HG03095 (cell line): ENCODE measurements around the gene RAB14.

Experiments used
- ATAC-seq: cut with Tn5 transposase; IDR thresholded peaks from one replicate; pipeline ENCODE4 v1.9.1; 2021; ENCODE audit warnings: moderate library complexity; ENCODE audit not compliant: unreplicated experiment

RAB14 gene

DNA sequence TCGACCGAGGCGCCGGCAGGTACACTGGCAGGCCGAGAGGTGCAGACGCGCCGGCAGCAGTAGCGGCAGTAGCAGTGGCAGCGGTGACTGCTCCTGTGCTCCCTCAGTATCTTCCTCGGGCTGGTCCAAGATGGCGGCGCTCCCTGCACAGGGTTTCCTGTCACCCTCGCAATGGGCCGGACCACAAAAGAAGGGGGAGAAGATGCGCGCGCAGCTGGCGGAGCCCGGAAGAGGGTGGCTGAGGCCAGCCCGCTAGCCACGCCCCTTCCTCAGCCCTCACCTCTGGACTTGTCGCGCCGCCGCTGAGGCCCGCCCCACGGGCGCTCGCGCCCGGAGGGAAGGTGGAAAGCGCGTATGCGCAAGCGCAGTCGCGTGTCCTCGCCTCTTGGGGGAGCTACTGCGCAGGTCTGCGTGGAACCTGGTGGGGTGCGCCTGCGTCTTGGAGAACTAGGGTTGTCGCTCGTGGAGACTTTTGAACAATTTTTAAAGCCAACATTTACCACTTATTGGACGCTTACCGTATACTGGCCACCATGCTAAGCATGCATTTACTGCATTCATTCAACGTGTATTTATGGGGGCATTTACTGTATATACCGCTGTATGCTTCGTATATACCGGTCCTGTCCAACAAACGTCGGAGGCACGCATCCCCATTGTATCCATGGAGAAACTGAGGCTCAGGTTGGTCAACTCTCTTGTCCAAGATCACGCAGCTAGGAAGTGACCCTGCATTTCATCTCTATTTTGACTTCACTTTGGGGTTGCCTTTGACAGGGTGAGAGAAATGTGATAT is at the start of gene RAB14:
Gene RAB14, minus strand, starts transcription at position 132 of the 796 bp plus-strand sequence. CDS start 8,457 bp downstream, outside the sequence.
- ATAC-seq: peak; percentile 83

DNA sequence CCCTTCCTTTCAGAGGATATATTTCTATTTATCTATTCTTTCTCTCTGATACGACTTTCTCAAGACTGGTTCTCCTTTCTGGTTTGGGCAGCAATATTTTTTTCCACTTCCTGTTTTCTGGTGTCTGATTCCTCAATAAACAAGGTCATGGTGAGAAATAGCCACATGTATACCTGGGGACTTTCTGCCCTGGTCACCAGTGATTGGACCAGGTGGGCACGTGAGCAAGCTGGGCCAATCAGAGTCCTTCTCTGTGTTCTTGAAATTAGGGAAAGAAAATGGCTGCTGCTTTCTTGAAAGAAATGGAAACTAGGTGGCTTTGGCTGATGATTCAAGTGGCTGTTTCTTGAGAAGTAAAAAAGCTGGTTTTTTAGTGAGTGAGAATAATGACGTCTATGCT is 47.9 kb upstream of the RAB14 start:
- no peak for ATAC-seq

DNA sequence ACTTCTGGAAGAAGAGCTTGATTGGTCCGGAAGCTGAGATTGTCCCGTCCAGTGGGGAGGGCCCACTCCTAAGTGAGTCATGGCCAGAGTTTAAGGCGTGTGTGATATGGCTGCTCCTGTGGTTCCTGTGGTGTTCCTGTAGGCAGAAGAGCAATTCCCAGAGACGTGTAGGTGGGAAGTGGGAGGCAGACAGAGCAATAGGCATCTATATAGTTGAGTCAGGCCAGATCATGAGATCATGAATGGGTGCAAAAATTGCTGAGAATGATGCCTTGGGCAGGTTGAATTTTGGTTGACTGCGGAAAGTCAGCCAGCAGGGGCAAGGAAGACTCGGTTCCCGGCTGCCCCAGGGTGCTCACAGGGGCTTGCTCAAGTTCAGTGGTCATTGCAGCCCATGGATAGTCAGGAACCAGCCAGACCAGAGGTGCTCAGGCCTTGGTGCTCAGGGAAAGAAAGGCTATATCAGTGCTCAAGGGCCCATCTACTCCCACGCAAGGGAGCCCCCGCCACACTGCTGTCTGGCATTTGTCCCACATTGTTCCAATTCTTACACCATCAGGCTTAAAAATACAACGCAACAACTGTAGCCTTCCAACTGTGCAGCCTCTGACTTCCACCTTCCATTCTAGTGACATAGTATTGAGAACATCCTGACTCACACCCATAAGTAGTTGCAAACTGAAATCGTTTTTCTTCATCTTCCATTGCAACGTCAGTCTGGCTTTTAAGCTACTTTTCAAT is 45.3 kb upstream of the RAB14 start:
- no peak for ATAC-seq

DNA sequence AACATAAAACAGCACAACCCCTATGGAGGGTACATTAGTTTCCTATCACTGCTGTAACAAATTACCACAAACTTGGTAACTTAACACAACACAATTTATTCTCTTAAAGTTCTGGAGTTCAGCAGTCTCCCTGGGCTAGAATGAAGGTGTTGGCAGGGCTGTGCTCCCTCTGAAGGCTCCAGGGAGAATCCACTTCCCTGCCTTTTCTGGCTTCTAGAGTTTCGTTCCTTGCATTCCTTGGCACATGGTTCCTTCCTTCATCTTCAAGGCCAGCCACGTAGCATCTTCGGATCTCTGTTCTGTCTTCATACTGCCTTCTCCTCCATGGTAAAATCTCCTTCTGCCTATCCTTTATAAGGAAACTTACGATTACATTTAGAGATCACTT is 41.3 kb upstream of the RAB14 start:
- ATAC-seq: no peak

DNA sequence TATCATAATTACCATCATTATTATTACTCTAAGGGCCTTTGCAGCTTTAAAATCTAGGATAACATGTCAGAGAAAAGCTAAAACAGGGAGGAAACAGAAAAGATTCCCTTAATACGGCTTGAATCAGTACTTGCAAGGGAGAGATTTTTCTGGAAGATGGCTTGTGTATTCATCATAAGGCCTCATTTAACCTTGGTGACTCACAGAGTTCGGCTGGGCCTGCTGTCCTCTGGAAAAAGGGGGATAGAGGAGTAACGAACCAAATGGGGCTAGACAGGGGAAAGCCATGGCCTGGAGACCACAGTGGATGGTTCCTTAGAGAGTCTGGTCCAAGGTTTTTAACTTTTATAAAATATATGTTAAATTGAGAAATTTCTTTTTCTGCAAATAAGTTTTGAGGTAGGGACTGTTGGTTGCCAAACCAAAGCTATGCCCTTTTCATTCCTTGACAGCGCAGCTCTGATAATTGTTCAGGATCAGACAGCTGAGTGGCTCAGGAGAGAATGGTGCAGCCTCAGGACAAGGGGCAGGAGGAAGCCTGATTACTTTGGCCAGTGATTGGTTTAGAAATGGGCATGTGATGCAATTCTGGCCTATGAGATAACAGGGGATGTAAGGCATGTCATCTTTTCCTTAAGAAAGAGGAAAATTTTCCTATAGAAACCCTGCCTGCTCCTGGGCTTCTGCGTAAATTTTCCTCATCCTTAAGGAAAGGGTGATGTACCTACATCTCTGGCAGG is 40.7 kb upstream of the RAB14 start:
- no peak for ATAC-seq

DNA sequence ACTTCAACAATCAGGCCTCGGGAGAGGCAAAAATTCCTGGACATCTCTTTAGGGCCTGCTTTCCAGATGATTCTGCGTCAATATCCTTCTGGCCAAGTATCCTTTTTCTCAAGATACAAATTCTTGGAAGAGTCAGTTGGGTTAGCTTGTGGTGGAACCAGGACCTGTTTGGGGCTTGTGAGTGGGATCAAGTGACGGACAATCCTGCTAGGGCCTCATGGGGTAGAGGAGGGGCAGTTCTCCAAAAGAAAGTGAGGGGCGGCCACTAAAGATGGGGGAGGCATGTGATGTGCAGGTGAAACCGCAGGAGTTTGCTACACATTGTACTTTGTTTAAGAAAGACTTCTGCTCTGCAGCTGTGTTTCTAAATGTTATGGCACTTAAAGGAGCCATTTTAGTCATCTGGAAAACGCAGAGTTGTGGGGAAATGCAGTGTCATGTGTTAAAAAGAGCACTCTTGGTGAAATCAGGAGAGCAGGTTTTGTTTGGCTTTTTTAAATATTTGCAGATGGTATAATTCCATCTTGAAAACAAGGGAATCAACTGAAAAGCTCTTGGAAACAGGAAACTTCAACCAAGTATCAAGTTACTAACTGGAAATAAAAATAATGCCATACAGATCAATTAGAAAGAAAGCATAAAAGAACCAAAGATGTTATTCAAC is 38.9 kb upstream of the RAB14 start:
- no peak for ATAC-seq

DNA sequence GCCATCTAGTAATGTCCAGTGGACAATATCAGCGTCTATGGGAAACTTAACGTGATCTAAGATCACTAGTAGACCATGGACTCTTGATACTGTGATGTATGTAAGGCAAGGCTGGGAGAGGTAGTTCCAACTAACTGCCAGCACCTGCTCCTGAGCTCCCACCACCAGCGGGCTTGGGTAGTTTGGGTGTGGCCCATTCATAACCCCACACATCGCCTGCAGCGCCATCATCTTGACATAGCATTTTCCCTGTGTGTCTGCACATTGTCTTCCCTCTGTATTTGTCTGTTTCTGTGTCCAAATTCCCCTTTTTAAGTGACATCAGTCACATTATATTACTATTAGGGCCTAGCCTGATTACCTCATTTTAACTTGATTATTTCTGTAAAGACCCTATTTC is 38.2 kb upstream of the RAB14 start:
- no peak for ATAC-seq

DNA sequence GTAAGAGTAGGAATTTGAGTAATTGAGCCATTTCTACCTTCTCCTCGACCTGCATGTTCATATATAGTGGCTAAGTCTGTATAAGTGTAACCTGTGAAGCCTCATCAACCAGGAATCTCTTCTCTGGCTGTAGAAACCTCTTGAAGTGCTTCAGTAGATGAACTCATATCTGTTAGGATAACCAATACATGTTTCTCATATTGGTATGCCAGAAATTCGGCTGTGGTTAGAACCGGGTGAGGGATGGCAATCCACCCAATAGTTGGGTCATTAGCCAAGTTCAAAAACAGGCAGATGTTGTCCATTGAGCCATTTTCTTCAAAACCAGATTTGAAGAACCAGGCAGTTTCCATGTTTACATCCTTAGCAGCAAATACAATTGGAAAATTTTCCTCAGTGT is 37.4 kb upstream of the RAB14 start:
- ATAC-seq: no peak

DNA sequence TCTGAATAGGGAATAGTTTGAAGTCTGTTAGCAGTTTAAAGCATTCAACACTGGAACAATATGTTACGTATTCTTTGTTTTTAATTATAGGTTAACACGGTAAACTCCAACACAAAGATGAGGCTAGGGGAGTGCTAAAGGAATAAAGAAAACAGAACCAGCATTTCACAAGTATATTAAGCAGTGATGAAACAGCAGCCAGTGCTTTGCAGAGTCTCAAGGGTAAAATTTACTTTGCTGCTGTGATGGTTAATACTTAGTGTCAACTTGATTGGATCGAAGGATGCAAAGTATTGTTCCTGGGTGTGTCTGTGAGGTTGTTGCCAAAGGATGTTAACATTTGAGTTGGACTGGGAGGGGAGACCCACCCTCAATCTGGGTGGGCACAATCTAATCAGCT is 36.2 kb upstream of the RAB14 start:
- no peak for ATAC-seq

DNA sequence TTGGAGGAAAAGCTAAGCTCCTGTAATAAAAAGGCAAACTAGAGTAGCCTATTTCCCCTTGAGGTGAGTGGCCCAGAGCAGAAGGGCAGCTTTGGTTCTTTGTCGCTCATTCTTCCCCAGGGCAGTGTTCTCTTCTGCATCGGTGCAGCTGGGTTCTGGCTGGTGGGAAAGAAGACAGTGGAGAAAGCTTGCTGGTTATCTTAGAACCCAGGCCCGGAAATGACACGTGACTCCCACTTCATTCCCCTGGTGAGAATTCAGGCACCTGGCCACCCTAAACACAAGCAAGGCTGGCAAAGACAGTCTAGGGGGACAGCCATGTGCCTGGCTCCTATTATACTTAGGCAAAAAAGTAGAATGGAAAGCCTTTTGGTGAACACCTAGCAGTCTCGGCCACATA is 33.8 kb upstream of the RAB14 start:
- ATAC-seq: no peak

DNA sequence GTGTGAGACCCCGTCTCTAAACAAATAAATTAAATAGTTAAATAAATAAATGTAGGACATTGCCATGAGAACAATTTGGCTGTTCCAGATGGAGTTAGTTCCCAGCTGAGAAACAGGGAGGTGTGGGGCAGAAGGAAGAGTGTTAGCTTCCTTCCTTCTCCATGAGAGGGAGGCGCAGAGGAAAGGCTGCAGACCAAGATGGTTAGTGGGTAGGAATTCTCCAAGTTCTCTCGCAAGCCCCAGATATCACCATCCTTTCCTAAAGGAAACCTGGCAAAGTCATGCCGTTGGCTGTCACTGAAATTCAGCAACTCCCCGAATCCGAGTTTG is 33.1 kb upstream of the RAB14 start:
- ATAC-seq: no peak

DNA sequence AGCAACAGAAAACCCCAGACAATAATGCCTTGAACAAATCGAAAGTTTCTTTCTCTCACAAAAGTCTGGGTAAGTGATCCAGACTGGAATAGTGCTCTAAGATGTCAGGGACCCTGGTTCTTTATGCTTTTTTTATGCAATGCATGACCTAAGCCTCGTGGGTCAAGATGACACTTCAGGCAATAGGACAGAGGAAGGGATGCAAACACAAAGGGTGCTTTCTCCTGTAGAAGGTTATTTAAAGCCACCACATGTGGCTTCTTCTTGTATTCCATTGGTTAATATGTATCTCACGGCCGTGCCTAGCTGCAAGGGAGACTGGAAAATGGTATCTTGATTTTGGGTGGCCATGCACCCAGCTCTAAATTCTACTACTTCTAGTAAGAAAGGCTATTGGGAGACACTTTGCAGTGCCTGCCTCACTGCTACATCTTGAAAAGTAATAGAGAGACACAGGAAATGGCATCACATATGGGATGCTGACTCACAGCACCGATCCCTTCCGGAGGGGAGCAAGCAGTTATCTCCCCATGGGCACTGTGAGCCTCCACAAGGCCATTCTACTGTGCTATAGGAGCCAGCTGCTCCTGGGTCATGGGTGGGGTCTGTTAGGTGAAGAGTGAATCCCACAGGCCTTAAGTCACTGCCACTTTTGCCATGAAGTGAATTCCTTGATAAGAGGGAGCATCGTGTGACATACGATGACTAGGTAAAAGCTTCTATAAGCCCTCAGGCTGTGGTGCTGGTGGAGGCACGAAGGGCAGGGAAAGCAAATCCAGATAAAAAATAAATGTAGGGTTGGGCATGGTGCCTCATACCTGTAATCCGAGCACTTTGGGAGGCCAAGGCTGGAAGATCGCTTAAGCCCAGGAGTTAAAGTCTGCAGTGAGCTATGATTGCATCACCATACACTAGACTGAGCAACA is 32.5 kb upstream of the RAB14 start:
- ATAC-seq: no peak

DNA sequence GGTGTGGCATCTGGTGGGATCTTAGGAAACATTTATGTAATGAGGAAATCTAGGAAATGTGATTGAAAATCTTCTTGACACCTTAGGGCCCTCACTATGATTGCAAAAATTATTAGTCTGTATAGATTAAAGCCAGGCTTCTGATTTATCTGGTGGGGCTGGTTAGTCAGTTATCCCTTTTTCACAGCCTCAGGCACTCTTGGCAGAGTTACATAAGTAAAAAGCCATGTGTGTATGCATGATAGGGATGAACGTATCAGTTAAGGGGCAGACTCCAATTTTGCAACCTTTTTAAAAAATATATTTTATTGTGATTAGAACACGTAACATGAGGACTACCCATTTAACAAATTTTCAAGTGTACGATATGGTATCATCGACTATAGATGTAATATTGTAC is 30.6 kb upstream of the RAB14 start:
- ATAC-seq: no peak

DNA sequence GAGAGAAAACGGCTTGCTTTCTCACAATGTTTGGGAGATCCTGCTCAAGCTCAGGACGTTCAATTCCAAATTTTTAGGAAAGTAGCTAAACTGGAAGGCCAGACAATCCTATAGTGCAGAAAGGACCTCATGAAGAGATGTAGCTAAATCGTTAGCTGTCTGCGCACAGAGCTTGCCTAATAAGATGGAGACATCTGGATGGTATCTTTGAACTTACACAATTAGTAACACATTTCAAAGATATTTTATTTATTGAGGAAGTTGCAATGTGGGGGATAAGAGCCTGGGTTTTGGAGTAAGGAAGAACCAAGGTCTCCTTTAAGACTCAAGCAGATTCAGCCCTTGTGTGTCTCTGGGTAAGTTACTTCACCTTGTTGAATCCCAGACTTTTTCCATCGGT is 28.6 kb upstream of the RAB14 start:
- no peak for ATAC-seq

DNA sequence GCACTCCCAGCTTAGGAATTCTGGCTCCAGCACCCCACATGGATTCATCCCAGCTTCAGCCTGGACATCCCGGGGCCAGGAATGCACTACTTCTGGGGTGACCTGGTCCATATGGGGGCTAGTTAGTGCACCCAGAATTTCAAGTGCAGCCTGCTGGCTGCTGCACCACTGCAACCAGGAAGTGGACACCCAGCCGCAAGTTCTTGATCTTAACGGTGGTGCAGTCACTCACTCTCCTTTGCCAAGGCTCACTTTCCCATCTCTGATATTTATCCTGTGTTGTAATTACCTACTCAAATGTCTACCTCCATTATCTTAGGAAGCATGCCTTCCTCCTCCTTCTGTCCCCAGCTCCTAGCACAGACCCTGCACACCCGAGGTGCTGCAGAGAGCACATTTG is 26.2 kb upstream of the RAB14 start:
- ATAC-seq: no peak

DNA sequence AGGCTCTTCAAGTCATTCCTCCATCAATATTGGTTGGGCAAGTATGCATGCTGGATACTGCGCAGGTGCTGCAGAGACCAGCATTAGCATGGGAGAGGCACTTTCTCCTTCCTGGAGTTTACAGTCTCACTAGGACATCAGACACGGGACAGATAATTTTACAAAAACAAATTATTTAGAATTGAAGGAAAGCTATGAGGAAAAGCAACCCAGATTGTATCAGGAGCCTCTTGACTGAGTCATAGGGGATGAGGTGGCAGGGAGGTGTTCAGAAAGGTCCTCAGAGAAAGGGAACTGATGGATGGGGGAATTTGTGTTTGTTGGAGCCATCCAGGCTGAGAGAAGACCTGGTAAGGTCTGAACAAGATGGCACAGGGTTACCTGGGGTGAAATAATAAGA is 24.5 kb upstream of the RAB14 start:
- no peak for ATAC-seq

DNA sequence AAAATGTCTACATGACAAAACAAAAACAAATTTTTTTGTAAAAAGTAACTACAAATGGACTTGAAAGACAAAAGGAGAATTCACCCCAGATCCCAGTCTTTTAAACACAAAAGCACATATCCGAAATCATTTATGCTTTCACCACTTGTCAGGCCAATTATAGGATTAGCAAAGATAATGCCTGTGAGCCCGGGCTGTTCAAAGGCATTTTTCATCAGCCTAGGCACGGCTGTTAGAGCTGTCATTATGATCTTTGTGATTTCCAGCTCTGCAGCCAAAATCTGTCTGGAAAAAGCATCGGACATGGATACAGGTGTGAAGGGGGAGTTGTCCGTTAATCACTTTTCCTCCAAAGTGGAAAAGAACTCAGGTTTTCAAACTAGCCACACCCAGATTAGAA is 23.6 kb upstream of the RAB14 start:
- ATAC-seq: no peak

DNA sequence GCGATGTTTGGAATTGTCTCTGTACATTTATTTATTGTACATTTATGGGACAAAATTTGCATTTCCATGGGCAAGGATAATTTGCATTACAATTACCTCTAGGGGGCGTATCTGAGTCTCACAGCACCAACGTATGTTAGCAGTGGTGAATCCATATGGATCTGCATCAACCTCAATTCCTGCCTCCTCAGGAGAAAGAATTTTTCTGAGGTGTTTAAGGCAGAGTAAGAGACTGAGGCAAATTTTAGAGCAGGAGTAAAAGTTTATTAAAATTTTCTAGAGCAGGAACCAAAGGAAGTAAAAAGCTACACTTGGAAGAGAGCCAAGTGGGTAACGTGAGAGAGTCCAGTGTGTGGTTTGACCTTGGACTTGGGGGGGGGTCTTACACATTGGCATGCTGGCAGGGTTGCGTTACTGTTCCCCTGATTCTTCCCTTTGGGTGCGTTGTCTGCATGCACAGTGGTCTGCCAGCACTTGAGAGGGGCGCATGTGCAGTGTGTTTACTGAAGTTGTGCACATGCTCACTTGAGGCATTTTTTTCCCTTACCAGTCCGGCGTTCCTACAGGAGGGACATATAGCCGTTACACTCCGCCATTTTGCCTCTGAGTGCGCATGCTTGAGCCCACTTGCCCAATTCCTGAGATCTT is 21.0 kb upstream of the RAB14 start:
- ATAC-seq: no peak

DNA sequence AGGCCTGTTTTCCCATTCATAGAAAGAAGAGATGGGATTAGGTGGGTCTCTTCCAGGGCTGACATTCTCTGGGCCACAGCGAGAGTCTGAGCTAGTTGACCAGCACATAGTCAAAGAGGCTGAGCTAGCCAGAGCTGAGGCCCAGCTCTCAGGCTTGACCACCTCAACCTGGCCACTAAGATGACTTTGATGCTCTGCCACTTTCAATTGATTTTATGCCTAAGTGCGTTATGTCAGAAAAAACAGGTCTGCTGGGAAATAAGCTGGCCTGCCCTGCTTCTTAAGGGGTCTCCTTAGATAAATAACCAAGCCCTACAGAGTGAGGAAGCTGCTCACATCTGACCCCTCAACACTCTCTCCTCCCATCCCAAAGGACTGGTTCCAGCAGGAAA is 20.0 kb upstream of the RAB14 start:
- no peak for ATAC-seq
